Measurements from ENCODE around the gene SYT6. TPM values are rescaled to one million over a fixed set of nuclear protein-coding genes. Genes with fewer than 3 reads are reported as not detected.

Gene SYT6
- total RNA-seq, 1 experiment from 2014 or later: not detected

- ATAC-seq (no peak), DNase-seq (ENCODE audit: low read depth, low spot score) (no peak)
- intact Hi-C loops (cut with micrococcal nuclease): no loop called here
- no peaks in the 10 kb centered on the region for H3K9me3 ChIP-seq (ENCODE audit: control insufficient read depth in 1 of 2, insufficient read depth in 1 of 2, low read depth in 1 of 2, low read length in 2 of 2)
- no TSS peak for BruUV-seq (replicated peaks)
- POLR2A ChIA-PET: no interaction called here
- H3K36me3 ChIP-seq (ENCODE audit: control insufficient read depth in 1 of 2, insufficient read depth in 2 of 2, low read length in 2 of 2): no peaks in the 10 kb centered on the region
- H3K9me2 ChIP-seq (ENCODE audit: insufficient read depth): no peaks in the 10 kb centered on the region
- no peaks in the 10 kb centered on the region for H4K20me1 ChIP-seq (ENCODE audit: insufficient read depth)
- RAD21 ChIA-PET (ENCODE audit: low non-redundant PET in 1 of 2, low total read pairs in 2 of 2, uncharacterized antibody in 2 of 2, unreplicated experiment in 2 of 2): no interaction called here
- H3K4me2 ChIP-seq (ENCODE audit: low read length): no peak overlapping the region
- no peak overlapping the region for H3K27ac ChIP-seq (ENCODE audit: low read depth, low read length)
- H3K9ac ChIP-seq (ENCODE audit: low read length): no peak overlapping the region
- CTCF ChIA-PET: no interaction called here
- no peak for TF ChIP-seq SRF (IDR thresholded peaks at IDR 0.05; ENCODE audit: low read depth)
- no peak for TF ChIP-seq POLR2AphosphoS5 (IDR thresholded peaks at IDR 0.05; ENCODE audit: low read depth, low read length)
- TF ChIP-seq TCF7L2 (IDR thresholded peaks at IDR 0.05; ENCODE audit: borderline replicate concordance, extremely low read depth, insufficient read depth, insufficient read length): no peak
- no peak for TF ChIP-seq FOSL1 (IDR thresholded peaks at IDR 0.05; ENCODE audit: low read depth)
- no peak for TF ChIP-seq ZFX (IDR thresholded peaks at IDR 0.05)
- no peak for TF ChIP-seq EGR1 (IDR thresholded peaks at IDR 0.05; ENCODE audit: low read depth)
- no peak for TF ChIP-seq SP1 (IDR thresholded peaks at IDR 0.05; ENCODE audit: low read depth)
- no peak for TF ChIP-seq REST (IDR thresholded peaks at IDR 0.05; ENCODE audit: low read depth)
- no peak for TF ChIP-seq ZBTB33 (IDR thresholded peaks at IDR 0.05; ENCODE audit: extremely low read depth, insufficient replicate concordance, low read length)
- no peak for TF ChIP-seq RAD21 (IDR thresholded peaks at IDR 0.05; ENCODE audit: low read depth)
- no peak for TF ChIP-seq ELF1 (IDR thresholded peaks at IDR 0.05; ENCODE audit: borderline replicate concordance, low read depth)
- no peak for TF ChIP-seq MAX (IDR thresholded peaks at IDR 0.05)
- TF ChIP-seq CEBPB (IDR thresholded peaks at IDR 0.05; ENCODE audit: low read depth): no peak
- no peak for TF ChIP-seq ATF3 (IDR thresholded peaks at IDR 0.05)
- no peak for TF ChIP-seq ZNF274 (IDR thresholded peaks at IDR 0.05; ENCODE audit: low read depth, low read length)
- TF ChIP-seq CTCF (IDR thresholded peaks at IDR 0.05 in 2 of 3, conservative IDR thresholded peaks at IDR 0.05 in 1 of 3; ENCODE audit: borderline replicate concordance in 1 of 3, insufficient read depth in 1 of 3, low read depth in 2 of 3, low read length in 2 of 3): no peak
- no peak for TF ChIP-seq EZH2phosphoT487 (IDR thresholded peaks at IDR 0.05; ENCODE audit: borderline replicate concordance)
- TF ChIP-seq JUND (IDR thresholded peaks at IDR 0.05): no peak
- no peak for TF ChIP-seq YY1 (IDR thresholded peaks at IDR 0.05; ENCODE audit: extremely low read depth, insufficient replicate concordance, low read depth, low read length)
- no peak for TF ChIP-seq POLR2A (IDR thresholded peaks at IDR 0.05; ENCODE audit: borderline replicate concordance, extremely low read depth, insufficient read depth, insufficient read length)
- H3K27me3 ChIP-seq (ENCODE audit: insufficient read depth, low read length): peaks cover 12% of the 10 kb centered on the region; the same call in 1 of the 2 replicates
- no peak overlapping the region for H2AFZ ChIP-seq (ENCODE audit: low read depth, low read length, poor library complexity, severe bottlenecking)
- no peaks in the 10 kb centered on the region for H3K4me1 ChIP-seq (ENCODE audit: control insufficient read depth in 1 of 2, insufficient read depth in 2 of 2, low read length in 2 of 2)
- H3K4me3 ChIP-seq (replicated peaks in 1 of 2; ENCODE audit: low read depth in 1 of 2, low read length in 2 of 2): no peak overlapping the region
- H3K79me2 ChIP-seq (ENCODE audit: insufficient read depth, low read length): no peaks in the 10 kb centered on the region
Observed at GRCh38 chr1:114152508-114153260, 985 bp downstream of the SYT6 start.
